Fibroblast of mammary gland (primary cell): ENCODE results near the gene TTYH2.

ENCODE experiments used
- DNase-seq: peaks from one replicate; pipeline ENCODE4 v3.0.0-alpha.2; 2010; ENCODE audit warnings: low read depth
- H3K4me3 ChIP-seq: 2 replicates; pipeline ENCODE4 v1.5.1; 2011; ENCODE audit warnings: low read depth, mild to moderate bottlenecking, low read length, moderate library complexity; ENCODE audit not compliant: control insufficient read depth
- TF ChIP-seq, protein P1 (sequence below): conservative IDR thresholded peaks from 2 replicates; pipeline ENCODE4 v1.5.1; 2011; ENCODE audit warnings: low read depth, low read length, inconsistent platforms; ENCODE audit not compliant: control insufficient read depth, insufficient read depth

Gene TTYH2

DNA sequence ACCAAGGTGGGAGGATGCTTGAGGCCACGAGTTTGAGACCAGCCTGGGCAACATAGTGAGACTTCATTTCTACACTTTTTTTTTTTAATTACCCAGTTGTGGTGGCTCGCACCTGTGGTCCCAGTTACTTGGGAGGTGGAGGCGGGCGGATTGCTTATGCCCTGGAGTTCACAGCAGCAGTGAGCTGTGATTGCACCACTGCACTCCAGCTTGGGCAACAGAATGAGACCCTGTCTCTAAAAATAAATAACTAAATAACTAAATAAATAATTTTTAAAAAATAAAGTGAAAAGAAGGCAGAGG, 70.0 kb downstream of the TTYH2 start:
- no peak overlapping the region for H3K4me3 ChIP-seq
- TF ChIP-seq, protein P1, sequence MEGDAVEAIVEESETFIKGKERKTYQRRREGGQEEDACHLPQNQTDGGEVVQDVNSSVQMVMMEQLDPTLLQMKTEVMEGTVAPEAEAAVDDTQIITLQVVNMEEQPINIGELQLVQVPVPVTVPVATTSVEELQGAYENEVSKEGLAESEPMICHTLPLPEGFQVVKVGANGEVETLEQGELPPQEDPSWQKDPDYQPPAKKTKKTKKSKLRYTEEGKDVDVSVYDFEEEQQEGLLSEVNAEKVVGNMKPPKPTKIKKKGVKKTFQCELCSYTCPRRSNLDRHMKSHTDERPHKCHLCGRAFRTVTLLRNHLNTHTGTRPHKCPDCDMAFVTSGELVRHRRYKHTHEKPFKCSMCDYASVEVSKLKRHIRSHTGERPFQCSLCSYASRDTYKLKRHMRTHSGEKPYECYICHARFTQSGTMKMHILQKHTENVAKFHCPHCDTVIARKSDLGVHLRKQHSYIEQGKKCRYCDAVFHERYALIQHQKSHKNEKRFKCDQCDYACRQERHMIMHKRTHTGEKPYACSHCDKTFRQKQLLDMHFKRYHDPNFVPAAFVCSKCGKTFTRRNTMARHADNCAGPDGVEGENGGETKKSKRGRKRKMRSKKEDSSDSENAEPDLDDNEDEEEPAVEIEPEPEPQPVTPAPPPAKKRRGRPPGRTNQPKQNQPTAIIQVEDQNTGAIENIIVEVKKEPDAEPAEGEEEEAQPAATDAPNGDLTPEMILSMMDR: no peak
- DNase-seq: no peak

DNA sequence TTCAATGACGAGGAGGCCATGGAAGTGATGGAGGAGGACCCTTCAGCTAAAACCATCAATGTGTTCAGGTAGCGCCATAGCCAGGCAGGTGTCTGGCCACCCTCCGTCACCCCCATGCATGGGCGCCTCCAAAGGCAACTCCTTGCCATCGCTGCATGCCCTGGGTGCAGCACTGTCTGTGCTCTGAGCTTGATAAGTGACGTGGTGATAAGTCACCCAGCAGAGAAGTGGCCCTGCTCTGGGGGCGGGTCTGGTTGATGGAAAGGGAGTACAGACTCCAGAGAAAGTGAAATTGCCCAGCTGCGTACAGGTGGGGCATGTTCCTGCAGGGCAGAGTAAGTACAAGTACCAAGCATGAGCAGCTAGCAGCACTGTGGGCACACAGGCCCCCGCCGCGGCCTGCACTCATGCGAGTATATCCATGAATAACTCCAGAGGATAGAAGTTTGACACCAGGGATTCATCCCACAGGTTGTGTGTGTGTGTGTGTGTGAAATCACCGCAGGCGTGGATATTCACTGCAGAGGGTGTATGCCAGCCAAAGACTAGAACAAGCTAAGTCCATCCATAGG, 73.7 kb downstream of the TTYH2 start:
- no peak overlapping the region for H3K4me3 ChIP-seq
- TF ChIP-seq, protein P1: no peak
- no peak for DNase-seq

DNA sequence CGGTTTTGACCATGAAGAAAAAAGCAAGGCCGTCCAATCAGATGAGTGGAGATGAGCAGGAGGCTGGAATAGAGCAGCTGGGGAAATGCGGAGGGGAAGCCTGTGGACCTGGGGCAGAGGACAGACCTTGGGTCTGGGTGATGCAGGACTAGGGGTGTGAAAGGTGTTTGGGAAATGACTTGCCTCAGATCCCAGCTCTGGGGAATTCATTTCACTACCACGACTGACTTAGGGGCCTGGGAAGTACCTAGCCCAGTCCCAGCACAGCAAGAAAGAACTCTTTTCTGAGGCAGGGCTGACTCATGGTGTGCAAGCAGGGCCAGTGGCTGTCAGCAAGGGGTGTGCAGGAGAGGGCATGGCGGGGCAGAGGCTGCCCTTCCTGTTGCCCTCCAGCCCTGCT, 75.4 kb downstream of the TTYH2 start:
- TF ChIP-seq, protein P1: no peak
- no peak for DNase-seq
- no peak overlapping the region for H3K4me3 ChIP-seq

DNA sequence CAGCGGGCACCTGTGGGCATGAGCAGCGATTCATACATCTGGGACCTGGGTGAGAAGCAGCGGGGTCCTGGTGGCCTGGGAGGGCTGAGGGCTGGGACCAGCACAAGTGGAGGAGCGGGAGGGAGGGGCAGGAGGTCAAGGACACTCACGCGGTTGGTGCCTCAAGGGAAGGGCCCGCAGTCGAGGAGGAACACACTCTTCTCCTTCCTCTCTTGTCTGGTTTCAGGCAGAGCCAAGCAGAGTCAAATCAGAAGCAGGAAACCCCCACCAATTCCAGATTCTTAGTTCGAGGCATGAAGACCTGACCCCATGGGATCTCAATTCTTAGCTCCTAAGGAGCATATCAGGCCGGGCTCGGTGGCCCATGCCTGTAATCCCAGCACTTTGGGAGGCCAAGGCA, 76.3 kb downstream of the TTYH2 start:
- no peak for DNase-seq
- H3K4me3 ChIP-seq: no peak overlapping the region
- TF ChIP-seq, protein P1: no peak

DNA sequence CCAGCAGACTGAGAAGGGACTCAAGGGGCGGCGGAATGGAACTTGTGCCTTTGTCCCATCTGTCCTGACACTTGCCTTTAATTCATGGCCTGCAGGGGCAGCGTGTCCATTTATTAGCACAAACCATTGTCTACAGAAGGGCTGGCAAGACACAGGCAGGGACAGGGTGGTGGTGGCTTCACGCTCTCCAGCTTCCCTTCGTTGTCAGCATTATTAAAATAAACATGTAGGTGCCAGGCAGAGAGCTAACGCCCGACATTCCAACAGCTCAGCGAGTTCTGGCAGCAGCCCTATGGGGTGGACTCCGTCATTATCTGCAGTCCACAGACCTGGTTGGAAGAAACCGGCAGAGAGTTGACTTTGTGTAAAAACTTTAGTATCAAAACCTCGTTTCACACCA, 77.0 kb downstream of the TTYH2 start:
- TF ChIP-seq, protein P1: no peak

DNA sequence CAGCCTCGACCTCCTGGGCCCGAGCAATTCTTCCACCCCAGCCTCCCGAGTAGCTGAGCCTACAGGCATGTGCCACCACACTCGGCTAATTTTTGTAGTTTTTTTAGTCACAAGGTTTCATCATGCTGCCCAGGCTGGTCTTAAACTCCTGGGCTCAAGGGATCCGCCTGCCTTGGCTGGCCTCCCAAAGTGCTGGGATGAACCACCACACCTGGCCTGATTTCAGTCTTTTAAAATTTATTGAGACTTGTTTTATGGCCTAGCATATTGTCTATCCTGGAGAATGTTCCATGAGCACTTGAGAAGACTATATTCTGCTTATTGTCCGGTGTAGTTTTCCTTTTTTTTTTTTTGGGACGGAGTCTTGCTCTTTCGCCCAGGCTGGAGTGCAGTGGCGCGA, 79.1 kb downstream of the TTYH2 start:
- no peak overlapping the region for H3K4me3 ChIP-seq

More for the DNA sequence above, 77.0 kb downstream of the TTYH2 start:
- no peak overlapping the region for H3K4me3 ChIP-seq
- no peak for DNase-seq

More for the DNA sequence above, 79.1 kb downstream of the TTYH2 start:
- DNase-seq: no peak
- TF ChIP-seq, protein P1: no peak
